K562 (cell line): ENCODE data around the gene AUNIP. TPM values are rescaled to one million over a fixed set of nuclear protein-coding genes. Genes with fewer than 3 reads are reported as not detected.

Experiments
- CAMTA2 ChIP-seq: fragments of 250-450 bp; sonication (Bioruptor Pico); conservative IDR thresholded peaks from 2 replicates; pipeline ENCODE4 v1.5.1; 2022
- FOS ChIP-seq: IDR thresholded peaks from 3 replicates; pipeline ENCODE4 v1.6.1; 2011; ENCODE audit not compliant: insufficient read length; ENCODE audit errors: extremely low read depth
- GABPB1 ChIP-seq: sonication (generic); formaldehyde crosslinking; IDR thresholded peaks from 2 replicates; pipeline ENCODE4 v1.8.0; 2022; ENCODE audit warnings: mild to moderate bottlenecking, missing genetic modification reagents
- GTF3C2 ChIP-seq: IDR thresholded peaks from 3 replicates; pipeline ENCODE4 v1.6.1; 2011; ENCODE audit warnings: borderline replicate concordance, mild to moderate bottlenecking, moderate library complexity; ENCODE audit not compliant: insufficient read length; ENCODE audit errors: extremely low read depth
- KDM4B ChIP-seq, 2 experiments: fragments of 450-650 bp in 1 of 2; sonication (generic) in 1 of 2; IDR thresholded peaks; 2 replicates each; pipeline ENCODE4 v1.6.1; 2016 to 2017; ENCODE audit warnings: borderline replicate concordance in 2 of 2, antibody characterized with exemption in 1 of 2, low read depth in 1 of 2, mild to moderate bottlenecking in 1 of 2
- KLF16 ChIP-seq: IDR thresholded peaks from 2 replicates; pipeline ENCODE4 v1.6.1; 2016; ENCODE audit warnings: antibody characterized with exemption
- L3MBTL2 ChIP-seq: fragments of 450-650 bp; IDR thresholded peaks from 2 replicates; pipeline ENCODE4 v1.6.1; 2016; ENCODE audit warnings: mild to moderate bottlenecking, moderate library complexity
- MAFK ChIP-seq: IDR thresholded peaks from 2 replicates; pipeline ENCODE4 v1.6.1; 2011; ENCODE audit warnings: low read length, improper control_type of control experiment
- NFIC ChIP-seq: fragments of 450-650 bp; IDR thresholded peaks from 2 replicates; pipeline ENCODE4 v1.6.1; 2017; ENCODE audit warnings: mild to moderate bottlenecking, inconsistent platforms
- NFYB ChIP-seq: IDR thresholded peaks from 2 replicates; pipeline ENCODE4 v1.6.1; 2011; ENCODE audit warnings: mild to moderate bottlenecking, moderate library complexity; ENCODE audit not compliant: insufficient read length; ENCODE audit errors: extremely low read depth
- NR2C2 ChIP-seq, 2 experiments: fragments of 200-800 bp in 1 of 2; sonication (Bioruptor generic) in 1 of 2; sonication (generic) in 1 of 2; formaldehyde crosslinking in 1 of 2; IDR thresholded peaks; 2 replicates each; pipeline versions ENCODE4 v1.6.1 to v1.8.0; 2016 to 2022; ENCODE audit warnings: mild to moderate bottlenecking in 1 of 2, missing compliant biosample characterization in 1 of 2, missing genetic modification characterization in 1 of 2, missing genetic modification reagents in 1 of 2
- PML ChIP-seq: IDR thresholded peaks from 2 replicates; pipeline ENCODE4 v1.6.1; 2012; ENCODE audit warnings: low read length, inconsistent platforms
- POLR2AphosphoS5 ChIP-seq: IDR thresholded peaks from 2 replicates; pipeline ENCODE4 v1.6.1; 2011; ENCODE audit warnings: mild to moderate bottlenecking, low read depth, low read length, moderate library complexity; ENCODE audit not compliant: control insufficient read depth, insufficient read depth
- POLR2B ChIP-seq: fragments of 450-650 bp; IDR thresholded peaks from 2 replicates; pipeline ENCODE4 v1.6.1; 2018; ENCODE audit warnings: low read depth; ENCODE audit not compliant: partially characterized antibody
- SIN3A ChIP-seq, 2 experiments: fragments of 150-350 bp in 1 of 2; IDR thresholded peaks; 2 replicates each; pipeline ENCODE4 v1.6.1; 2011 to 2016; ENCODE audit warnings: borderline replicate concordance in 2 of 2, low read depth in 2 of 2, low read length in 2 of 2, mild to moderate bottlenecking in 2 of 2, moderate library complexity in 2 of 2; ENCODE audit not compliant: control insufficient read depth in 1 of 2
- SRSF1 ChIP-seq: fragments of 200-400 bp; formaldehyde crosslinking; IDR thresholded peaks from 2 replicates; pipeline ENCODE4 v1.6.1; 2017; ENCODE audit warnings: mild to moderate bottlenecking, low read depth, low read length, moderate library complexity
- SRSF3 ChIP-seq: fragments of 200-400 bp; formaldehyde crosslinking; IDR thresholded peaks from 2 replicates; pipeline ENCODE4 v1.6.1; 2016; ENCODE audit warnings: mild to moderate bottlenecking, low read length, moderate library complexity; ENCODE audit not compliant: insufficient read depth
- ZBTB17 ChIP-seq: fragments of 450-650 bp; formaldehyde crosslinking; IDR thresholded peaks from 2 replicates; pipeline ENCODE4 v1.4.0; 2020; ENCODE audit warnings: mild to moderate bottlenecking
- ZFP91 ChIP-seq: sonication (generic); formaldehyde crosslinking; IDR thresholded peaks from 2 replicates; pipeline ENCODE4 v1.8.0; 2022; ENCODE audit warnings: mild to moderate bottlenecking, missing genetic modification reagents
- ZNF121 ChIP-seq: sonication (generic); formaldehyde crosslinking; conservative IDR thresholded peaks from 2 replicates; pipeline ENCODE4 v1.8.0; 2022; ENCODE audit warnings: missing genetic modification reagents
- ZNF217 ChIP-seq: sonication (generic); formaldehyde crosslinking; IDR thresholded peaks from 2 replicates; pipeline ENCODE4 v1.8.0; 2022; ENCODE audit warnings: mild to moderate bottlenecking, missing genetic modification reagents
- ZNF3 ChIP-seq: fragments of 250-450 bp; sonication (Bioruptor Pico); IDR thresholded peaks from 2 replicates; pipeline ENCODE4 v1.5.0; 2021; ENCODE audit warnings: mild to moderate bottlenecking, moderate library complexity
- ZZZ3 ChIP-seq: fragments of 450-650 bp; IDR thresholded peaks from 2 replicates; pipeline ENCODE4 v1.6.1; 2016; ENCODE audit warnings: antibody characterized with exemption, mild to moderate bottlenecking, moderate library complexity
- polyA plus RNA-seq, 8 experiments: library from polyadenylated mRNA; depleted of rRNA in 4 of 8; stranded (reverse) in 5 of 8; unstranded in 3 of 8; fragments of >200 nt; fragmentation: Nextera tagmentation in 2 of 8; fragmentation: Illumina TruSeq in 1 of 8; extraction: Ambion mirVana in 2 of 8; extraction: Trizol in 1 of 8; gene quantifications; 2 replicates each; pipeline versions ENCODE4 v1.2.1 to v1.2.3, GENCODE V29; 2011 to 2014; ENCODE audit warnings: inconsistent platforms in 1 of 8, missing spikeins in 1 of 8
- total RNA-seq, 7 experiments: library from RNA; depleted of rRNA in 6 of 7; stranded (reverse); fragments of >200 nt in 6 of 7; fragmentation: Illumina TruSeq in 2 of 7; extraction: Trizol in 2 of 7; gene quantifications; 2 replicates each; pipeline versions ENCODE4 v1.2.1 to v1.2.3, GENCODE V29; 2011 to 2021; ENCODE audit warnings: low replicate concordance in 1 of 7

Gene AUNIP
- total and polyA plus RNA-seq, 9 of the 15 experiments (the other 6 are each of a cell fraction or from before 2014, with no cell fraction given), result 12.1 to 53.8 (median 47.1) TPM

- TF ChIP-seq GTF3C2 (no peak), NR2C2 (CRISPR knock-in tag; IDR thresholded peaks at IDR 0.05) (no peak), NR2C2 (tag; IDR thresholded peaks at IDR 0.05) (peak; percentile 72), ZZZ3 (no peak), MAFK (no peak), SIN3A (IDR thresholded peaks at IDR 0.05; ENCODE audit: borderline replicate concordance in 2 of 2, control insufficient read depth in 1 of 2, low read depth in 2 of 2, low read length in 2 of 2) (peak in 1 of 2 experiments; percentile 88; a peak in 3 of 4 replicates), ZFP91 (no peak; the same call in 1 of the 2 replicates), ZNF3 (CRISPR knock-in tag) (no peak), KLF16 (peak; percentile 17; the same call in 1 of the 2 replicates), L3MBTL2 (peak; percentile 65), ZBTB17 (CRISPR knock-in tag) (no peak), KDM4B (IDR thresholded peaks at IDR 0.05; ENCODE audit: borderline replicate concordance in 2 of 2, low read depth in 1 of 2) (peak in 1 of 2 experiments; percentile 93; a peak in 2 of 4 replicates), SRSF3 (no peak), FOS (peak; percentile 73), POLR2B (peak; percentile 94), PML (peak; percentile 84), ZNF121 (no peak), SRSF1 (no peak), NFIC (peak; percentile 51), POLR2AphosphoS5 (peak; percentile 98), ZNF217 (CRISPR knock-in tag) (no peak), GABPB1 (CRISPR knock-in tag) (peak; percentile 78), NFYB (peak; percentile 57), CAMTA2 (CRISPR knock-in tag) (no peak)
These were observed 46.7 kb upstream of the AUNIP start, which contains the start of gene STMN1 (continued) for GRCh38 chr1:25905680-25906643.
